ENCODE results near the gene MAGED1.
A peak's percentile ranks its signal among the peaks of the same experiment; 100 is the strongest.

DNA sequence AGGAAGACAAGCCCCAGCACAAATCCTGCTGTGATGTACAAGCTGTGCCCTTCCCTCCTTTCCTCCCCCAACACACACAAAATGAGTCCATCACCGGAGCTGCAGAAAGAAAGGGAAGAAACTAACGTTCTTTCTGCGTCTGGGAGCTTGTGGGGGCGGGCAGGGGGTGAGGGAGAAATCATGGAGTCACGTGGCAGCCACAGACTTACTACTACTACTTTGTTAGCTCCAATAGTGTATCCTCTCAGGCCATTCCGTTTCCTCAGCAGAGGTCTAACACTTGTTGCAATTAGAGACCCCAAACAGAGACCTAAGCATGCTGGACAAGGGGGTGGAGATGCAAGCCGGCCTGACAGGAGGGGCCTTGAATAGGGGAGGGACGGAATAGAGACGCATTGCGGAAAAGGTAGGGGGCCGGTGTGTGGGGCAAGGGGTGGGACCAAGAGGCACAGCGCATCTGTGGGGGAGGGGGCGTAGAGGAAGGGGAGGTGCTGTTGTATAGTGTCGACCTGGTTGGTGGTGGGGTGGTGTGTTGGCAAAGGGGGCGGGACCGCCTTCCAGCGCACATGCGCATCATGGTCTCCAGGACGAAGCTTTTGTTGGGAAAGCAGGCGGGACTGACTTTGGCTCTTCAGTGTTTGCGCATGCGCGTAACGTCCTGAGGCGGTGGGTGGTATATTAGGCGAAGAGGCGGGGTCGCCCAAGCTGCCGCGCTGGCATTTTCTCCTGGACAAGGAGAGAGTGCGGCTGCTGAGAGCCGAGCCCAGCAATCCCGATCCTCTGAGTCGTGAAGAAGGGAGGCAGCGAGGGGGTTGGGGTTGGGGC is at the start of gene MAGED1:
- TF ChIP-seq POLR2AphosphoS5 (IDR thresholded peaks at IDR 0.05; ENCODE audit: low read depth, low read length) (peak; percentile 52), POLR2A (IDR thresholded peaks at IDR 0.05; ENCODE audit: low read depth, low read length) (peak; percentile 74), POU2F2 (IDR thresholded peaks at IDR 0.05; ENCODE audit: low read depth, low read length) (peak; percentile 10; the same call in 1 of the 2 replicates), TAF1 (IDR thresholded peaks at IDR 0.05; ENCODE audit: low read depth, low read length) (0 out of 2 replicates have a peak, but pooled peaks have one; percentile 25), SPI1 (IDR thresholded peaks at IDR 0.05; ENCODE audit: low read depth, low read length) (no peak)

All from GM12891 (cell line).